ENCODE data around the gene SPINDOC.

The SPINDOC gene

DNA sequence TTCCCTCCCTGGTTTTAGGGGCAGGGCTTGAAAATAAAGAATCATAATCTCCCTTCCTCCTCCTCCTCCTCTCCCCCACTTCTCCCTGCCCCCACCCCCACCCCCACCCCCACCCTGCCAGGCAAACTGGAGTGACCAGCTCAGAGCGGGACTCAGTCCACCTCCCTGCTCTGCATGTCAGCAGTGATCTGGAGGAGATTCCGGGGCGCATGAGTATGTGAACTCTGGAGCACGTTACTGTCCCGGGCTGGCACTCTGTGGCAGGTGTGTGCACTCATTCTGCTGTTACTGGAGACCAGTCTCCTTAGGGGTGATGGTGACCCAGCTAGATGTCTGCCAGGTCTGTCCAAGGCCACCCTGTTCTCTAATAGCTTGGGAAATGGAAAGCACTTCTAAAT, 59.5 kb downstream of the SPINDOC start:
- ATAC-seq: no peak
- TF ChIP-seq ISL1 (CRISPR knock-in tag; IDR thresholded peaks at IDR 0.05) (no peak), ZNF70 (CRISPR knock-in tag; IDR thresholded peaks at IDR 0.05) (no peak), CSDC2 (CRISPR knock-in tag; IDR thresholded peaks at IDR 0.05) (no peak), TCF4 (CRISPR knock-in tag; IDR thresholded peaks at IDR 0.05; ENCODE audit: borderline replicate concordance) (no peak)
- TF ChIP-seq, protein P1, sequence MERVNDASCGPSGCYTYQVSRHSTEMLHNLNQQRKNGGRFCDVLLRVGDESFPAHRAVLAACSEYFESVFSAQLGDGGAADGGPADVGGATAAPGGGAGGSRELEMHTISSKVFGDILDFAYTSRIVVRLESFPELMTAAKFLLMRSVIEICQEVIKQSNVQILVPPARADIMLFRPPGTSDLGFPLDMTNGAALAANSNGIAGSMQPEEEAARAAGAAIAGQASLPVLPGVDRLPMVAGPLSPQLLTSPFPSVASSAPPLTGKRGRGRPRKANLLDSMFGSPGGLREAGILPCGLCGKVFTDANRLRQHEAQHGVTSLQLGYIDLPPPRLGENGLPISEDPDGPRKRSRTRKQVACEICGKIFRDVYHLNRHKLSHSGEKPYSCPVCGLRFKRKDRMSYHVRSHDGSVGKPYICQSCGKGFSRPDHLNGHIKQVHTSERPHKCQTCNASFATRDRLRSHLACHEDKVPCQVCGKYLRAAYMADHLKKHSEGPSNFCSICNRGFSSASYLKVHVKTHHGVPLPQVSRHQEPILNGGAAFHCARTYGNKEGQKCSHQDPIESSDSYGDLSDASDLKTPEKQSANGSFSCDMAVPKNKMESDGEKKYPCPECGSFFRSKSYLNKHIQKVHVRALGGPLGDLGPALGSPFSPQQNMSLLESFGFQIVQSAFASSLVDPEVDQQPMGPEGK (CRISPR knock-in tag; IDR thresholded peaks at IDR 0.05; ENCODE audit: borderline replicate concordance): no peak

- TF ChIP-seq BACH2 (CRISPR knock-in tag; IDR thresholded peaks at IDR 0.05; ENCODE audit: borderline replicate concordance) (no peak), RARB (CRISPR knock-in tag; IDR thresholded peaks at IDR 0.05) (no peak), OSR1 (CRISPR knock-in tag; IDR thresholded peaks at IDR 0.05) (no peak), POU6F1 (CRISPR knock-in tag; IDR thresholded peaks at IDR 0.05; ENCODE audit: borderline replicate concordance, low read depth) (no peak), TOX (CRISPR knock-in tag; IDR thresholded peaks at IDR 0.05; ENCODE audit: borderline replicate concordance) (no peak), GLIS3 (CRISPR knock-in tag; IDR thresholded peaks at IDR 0.05) (no peak), PPARA (CRISPR knock-in tag; IDR thresholded peaks at IDR 0.05; ENCODE audit: borderline replicate concordance) (no peak), SNAI2 (CRISPR knock-in tag; IDR thresholded peaks at IDR 0.05) (no peak), ZNF8 (CRISPR knock-in tag; IDR thresholded peaks at IDR 0.05) (no peak)
- ATAC-seq: no peak
Observed at GRCh38 chr11:63873311-63873710, 60.1 kb downstream of the SPINDOC start.

GRCh38 chr11:63874511-63874910, 61.3 kb downstream of the SPINDOC start:
- TF ChIP-seq TCF4 (CRISPR knock-in tag; IDR thresholded peaks at IDR 0.05; ENCODE audit: borderline replicate concordance): no peak
- no peak for TF ChIP-seq ESRRG (CRISPR knock-in tag; IDR thresholded peaks at IDR 0.05)
- no peak for TF ChIP-seq ZFP30 (CRISPR knock-in tag; IDR thresholded peaks at IDR 0.05)

GRCh38 chr11:63875506-63876065, 62.3 kb downstream of the SPINDOC start:
- ATAC-seq: no peak
- TF ChIP-seq, protein P2, sequence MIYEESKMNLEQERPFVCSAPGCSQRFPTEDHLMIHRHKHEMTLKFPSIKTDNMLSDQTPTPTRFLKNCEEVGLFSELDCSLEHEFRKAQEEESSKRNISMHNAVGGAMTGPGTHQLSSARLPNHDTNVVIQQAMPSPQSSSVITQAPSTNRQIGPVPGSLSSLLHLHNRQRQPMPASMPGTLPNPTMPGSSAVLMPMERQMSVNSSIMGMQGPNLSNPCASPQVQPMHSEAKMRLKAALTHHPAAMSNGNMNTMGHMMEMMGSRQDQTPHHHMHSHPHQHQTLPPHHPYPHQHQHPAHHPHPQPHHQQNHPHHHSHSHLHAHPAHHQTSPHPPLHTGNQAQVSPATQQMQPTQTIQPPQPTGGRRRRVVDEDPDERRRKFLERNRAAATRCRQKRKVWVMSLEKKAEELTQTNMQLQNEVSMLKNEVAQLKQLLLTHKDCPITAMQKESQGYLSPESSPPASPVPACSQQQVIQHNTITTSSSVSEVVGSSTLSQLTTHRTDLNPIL (CRISPR knock-in tag; IDR thresholded peaks at IDR 0.05; ENCODE audit: low read depth): no peak
- no peak for TF ChIP-seq TCF4 (CRISPR knock-in tag; IDR thresholded peaks at IDR 0.05; ENCODE audit: borderline replicate concordance)
- no peak for TF ChIP-seq OSR1 (CRISPR knock-in tag; IDR thresholded peaks at IDR 0.05)
- TF ChIP-seq RARB (CRISPR knock-in tag; IDR thresholded peaks at IDR 0.05): no peak

More at GRCh38 chr11:63874511-63874910, 61.3 kb downstream of the SPINDOC start:
- ATAC-seq: no peak

- no peak for ATAC-seq
Observed at GRCh38 chr11:63876616-63877015, 63.4 kb downstream of the SPINDOC start.

More at GRCh38 chr11:63876616-63877015, 63.4 kb downstream of the SPINDOC start:
- no peak for TF ChIP-seq ESRRG (CRISPR knock-in tag; IDR thresholded peaks at IDR 0.05)
- TF ChIP-seq, protein P1 (CRISPR knock-in tag; IDR thresholded peaks at IDR 0.05; ENCODE audit: borderline replicate concordance): no peak
- TF ChIP-seq TSHZ2 (CRISPR knock-in tag; IDR thresholded peaks at IDR 0.05): no peak
- no peak for TF ChIP-seq ZNF8 (CRISPR knock-in tag; IDR thresholded peaks at IDR 0.05)
- TF ChIP-seq ZFP30 (CRISPR knock-in tag; IDR thresholded peaks at IDR 0.05): no peak
- no peak for TF ChIP-seq ISL1 (CRISPR knock-in tag; IDR thresholded peaks at IDR 0.05)
- TF ChIP-seq GLIS3 (CRISPR knock-in tag; IDR thresholded peaks at IDR 0.05): no peak
- TF ChIP-seq OSR1 (CRISPR knock-in tag; IDR thresholded peaks at IDR 0.05): no peak
- TF ChIP-seq CSDC2 (CRISPR knock-in tag; IDR thresholded peaks at IDR 0.05): no peak
- TF ChIP-seq PPARA (CRISPR knock-in tag; IDR thresholded peaks at IDR 0.05; ENCODE audit: borderline replicate concordance): no peak
- TF ChIP-seq, protein P3, sequence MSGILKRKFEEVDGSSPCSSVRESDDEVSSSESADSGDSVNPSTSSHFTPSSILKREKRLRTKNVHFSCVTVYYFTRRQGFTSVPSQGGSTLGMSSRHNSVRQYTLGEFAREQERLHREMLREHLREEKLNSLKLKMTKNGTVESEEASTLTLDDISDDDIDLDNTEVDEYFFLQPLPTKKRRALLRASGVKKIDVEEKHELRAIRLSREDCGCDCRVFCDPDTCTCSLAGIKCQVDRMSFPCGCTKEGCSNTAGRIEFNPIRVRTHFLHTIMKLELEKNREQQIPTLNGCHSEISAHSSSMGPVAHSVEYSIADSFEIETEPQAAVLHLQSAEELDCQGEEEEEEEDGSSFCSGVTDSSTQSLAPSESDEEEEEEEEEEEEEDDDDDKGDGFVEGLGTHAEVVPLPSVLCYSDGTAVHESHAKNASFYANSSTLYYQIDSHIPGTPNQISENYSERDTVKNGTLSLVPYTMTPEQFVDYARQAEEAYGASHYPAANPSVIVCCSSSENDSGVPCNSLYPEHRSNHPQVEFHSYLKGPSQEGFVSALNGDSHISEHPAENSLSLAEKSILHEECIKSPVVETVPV (CRISPR knock-in tag; IDR thresholded peaks at IDR 0.05): no peak
- no peak for TF ChIP-seq ZFP3 (CRISPR knock-in tag; IDR thresholded peaks at IDR 0.05)
